A673 (cell line): ENCODE results near the gene SLC10A3.

Experiments
- CTCF ChIP-seq: fragments of 300-800, 200-600 bp; sonication (generic); conservative IDR thresholded peaks from 2 replicates; pipeline ENCODE4 v1.5.1; 2017; ENCODE audit warnings: low read depth, mild to moderate bottlenecking, antibody characterized with exemption, low read length, moderate library complexity, mixed read lengths
- EZH2 ChIP-seq: fragments of 200-600 bp; sonication (generic); IDR thresholded peaks from 2 replicates; pipeline ENCODE4 v1.6.1; 2017; ENCODE audit warnings: borderline replicate concordance, low read depth, mild to moderate bottlenecking, mixed read lengths, antibody characterized with exemption, low read length; ENCODE audit not compliant: poor library complexity, severe bottlenecking

- TF ChIP-seq CTCF (no peak), EZH2 (no peak)
Observed at GRCh38 chrX:154516656-154517100, 26.2 kb upstream of the SLC10A3 start.
